Vagina (tissue), 2 donors: ENCODE data around the gene DOK7.

Source experiments
- POLR2A ChIP-seq, 2 donors: fragments of 450-650 bp; IDR thresholded peaks; one replicate each; pipeline ENCODE4 v1.6.1; 2017; ENCODE audit warnings: antibody characterized with exemption in 2 of 2, mild to moderate bottlenecking in 2 of 2, moderate library complexity in 2 of 2
- TF ChIP-seq, protein P1 (sequence below), 3 experiments: fragments of 450-650 bp in 2 of 3; fragments of 200-600 bp in 1 of 3; sonication (generic) in 1 of 3; IDR thresholded peaks; one replicate each; pipeline ENCODE4 v1.5.1; 2017 to 2019; ENCODE audit warnings: antibody characterized with exemption in 3 of 3, mild to moderate bottlenecking in 2 of 3, moderate library complexity in 2 of 3

DNA sequence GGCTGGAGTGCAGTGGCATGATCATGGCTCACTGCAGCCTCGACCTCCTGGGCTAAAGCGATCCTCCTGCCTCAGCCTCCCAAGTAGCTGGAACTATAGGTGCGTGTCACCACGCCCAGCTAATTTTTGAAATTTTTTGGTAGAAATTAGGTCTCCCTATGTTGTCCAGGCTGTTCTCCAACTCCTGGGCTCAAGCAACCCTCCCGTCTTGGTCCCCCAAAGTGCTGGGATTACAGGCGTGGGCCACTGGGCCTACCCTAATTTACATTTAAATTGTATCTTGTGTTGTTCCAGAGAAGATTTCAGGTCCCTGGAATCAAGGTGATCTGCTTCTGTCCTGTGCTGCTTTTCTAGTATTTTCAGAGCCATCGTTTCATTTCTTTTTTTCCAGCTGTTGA, 70.3 kb downstream of the DOK7 start:
- TF ChIP-seq, protein P1, sequence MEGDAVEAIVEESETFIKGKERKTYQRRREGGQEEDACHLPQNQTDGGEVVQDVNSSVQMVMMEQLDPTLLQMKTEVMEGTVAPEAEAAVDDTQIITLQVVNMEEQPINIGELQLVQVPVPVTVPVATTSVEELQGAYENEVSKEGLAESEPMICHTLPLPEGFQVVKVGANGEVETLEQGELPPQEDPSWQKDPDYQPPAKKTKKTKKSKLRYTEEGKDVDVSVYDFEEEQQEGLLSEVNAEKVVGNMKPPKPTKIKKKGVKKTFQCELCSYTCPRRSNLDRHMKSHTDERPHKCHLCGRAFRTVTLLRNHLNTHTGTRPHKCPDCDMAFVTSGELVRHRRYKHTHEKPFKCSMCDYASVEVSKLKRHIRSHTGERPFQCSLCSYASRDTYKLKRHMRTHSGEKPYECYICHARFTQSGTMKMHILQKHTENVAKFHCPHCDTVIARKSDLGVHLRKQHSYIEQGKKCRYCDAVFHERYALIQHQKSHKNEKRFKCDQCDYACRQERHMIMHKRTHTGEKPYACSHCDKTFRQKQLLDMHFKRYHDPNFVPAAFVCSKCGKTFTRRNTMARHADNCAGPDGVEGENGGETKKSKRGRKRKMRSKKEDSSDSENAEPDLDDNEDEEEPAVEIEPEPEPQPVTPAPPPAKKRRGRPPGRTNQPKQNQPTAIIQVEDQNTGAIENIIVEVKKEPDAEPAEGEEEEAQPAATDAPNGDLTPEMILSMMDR (IDR thresholded peaks at IDR 0.05), result no peak
- no peak for TF ChIP-seq POLR2A (IDR thresholded peaks at IDR 0.05)
